GM19463 (cell line): ENCODE results near the gene SLC5A11.
"Not testable (repeated sequence)": the region's sequence is repeated elsewhere in the genome, so short reads cannot be mapped to it uniquely, and the experiment has no call there.

ENCODE experiments used
- ATAC-seq: cut with Tn5 transposase; IDR thresholded peaks from one replicate; pipeline ENCODE4 v1.9.1; 2021; ENCODE audit warnings: mild to moderate bottlenecking, moderate library complexity; ENCODE audit not compliant: unreplicated experiment

Gene SLC5A11

DNA sequence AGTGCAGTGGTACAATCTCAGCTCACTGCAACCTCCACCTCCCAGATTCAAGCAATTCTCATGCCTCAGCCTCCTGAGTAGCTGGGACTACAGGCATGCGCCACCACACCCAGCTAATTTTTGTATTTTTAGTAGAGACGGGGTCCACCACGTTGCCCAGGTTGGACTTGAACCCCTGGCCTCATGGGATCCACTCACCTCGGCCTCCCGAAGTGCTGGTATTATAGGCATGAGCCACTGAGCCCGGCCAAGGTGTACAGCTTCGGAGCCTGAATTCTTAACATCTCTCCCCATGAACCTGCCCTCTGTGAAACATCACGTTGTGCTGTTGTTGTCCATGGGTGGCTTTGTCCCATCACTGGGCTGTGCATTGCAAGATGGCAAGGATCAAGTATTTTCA is 11.1 kb downstream of the SLC5A11 start:
- ATAC-seq, result not testable (repeated sequence)

DNA sequence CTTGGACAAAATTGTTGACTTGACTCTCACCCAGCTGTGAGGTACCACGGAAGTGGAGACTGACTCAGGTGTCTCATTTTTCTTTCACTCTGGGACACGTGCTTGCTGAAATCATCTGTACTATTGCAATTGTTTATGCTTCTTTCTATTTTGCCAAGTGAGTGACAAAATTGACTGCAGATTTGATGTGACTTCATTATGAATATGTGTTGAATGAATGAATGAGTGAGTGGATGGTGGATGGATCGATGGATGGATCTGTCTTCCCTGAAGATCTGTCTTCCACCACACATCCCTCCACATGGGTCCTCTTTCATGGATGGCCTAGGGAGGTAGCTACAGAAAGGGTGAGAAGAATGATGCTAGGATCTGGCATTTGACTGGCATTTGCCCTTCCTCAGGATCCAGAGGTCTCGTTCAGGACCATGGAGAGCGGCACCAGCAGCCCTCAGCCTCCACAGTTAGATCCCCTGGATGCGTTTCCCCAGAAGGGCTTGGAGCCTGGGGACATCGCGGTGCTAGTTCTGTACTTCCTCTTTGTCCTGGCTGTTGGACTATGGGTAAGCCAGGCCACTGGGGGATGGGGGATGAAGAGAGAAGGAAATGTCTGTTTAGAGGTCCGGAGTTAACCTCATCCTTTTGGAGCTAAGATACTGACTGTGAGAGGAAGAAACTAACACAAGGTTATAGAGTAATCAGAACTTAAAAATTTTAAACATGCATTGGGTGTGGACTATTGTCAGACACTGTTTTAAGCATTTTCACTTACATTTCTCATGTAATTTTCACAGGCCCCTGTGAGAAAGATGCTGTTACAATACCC is 12.7 kb downstream of the SLC5A11 start:
- no peak for ATAC-seq

DNA sequence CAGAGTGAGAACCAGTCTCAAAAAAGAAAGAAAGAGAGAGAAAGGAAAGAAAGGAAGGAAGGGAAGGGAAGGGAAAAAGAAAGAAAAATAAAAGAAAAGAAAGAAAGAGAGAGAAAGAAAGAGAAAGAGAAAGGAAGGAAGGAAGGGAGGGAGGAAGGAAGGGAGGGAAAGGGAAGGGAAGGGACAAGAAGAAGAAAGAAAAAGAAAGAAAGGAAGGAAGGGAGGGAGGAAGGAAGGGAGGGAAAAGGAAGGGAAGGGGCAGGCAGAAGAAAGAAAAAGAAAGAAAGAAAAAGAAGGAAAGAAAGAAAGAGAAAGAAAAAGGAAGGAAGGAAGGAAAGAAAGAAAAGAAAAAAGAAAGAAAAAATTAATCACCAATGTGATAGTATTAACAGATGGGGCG is 15.7 kb downstream of the SLC5A11 start:
- ATAC-seq, result no peak

- ATAC-seq, result no peak
These were observed 18.0 kb downstream of the SLC5A11 start for GRCh38 chr16:24863582-24864437.

DNA sequence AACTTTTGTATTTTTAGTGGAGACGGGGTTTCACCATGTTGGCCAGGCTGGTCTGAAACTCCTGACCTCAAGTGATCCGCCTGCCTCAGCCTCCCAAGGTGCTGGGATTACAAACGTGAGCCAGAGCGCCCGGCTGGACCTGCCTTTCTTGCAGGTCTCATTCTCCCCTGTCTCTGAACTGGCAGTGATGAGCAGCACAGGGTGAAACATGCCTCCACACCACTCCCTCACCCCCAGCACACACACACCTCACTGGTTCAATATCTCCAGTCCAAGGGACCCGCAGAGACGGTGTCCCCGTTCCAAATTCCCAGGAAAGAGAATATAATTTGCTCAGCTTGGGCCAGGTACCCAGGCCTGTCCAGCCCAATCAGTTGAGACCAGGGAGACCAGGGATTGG is 23.3 kb downstream of the SLC5A11 start:
- no peak for ATAC-seq

- no peak for ATAC-seq
These were observed 26.1 kb downstream of the SLC5A11 start for GRCh38 chr16:24871891-24872290.

DNA sequence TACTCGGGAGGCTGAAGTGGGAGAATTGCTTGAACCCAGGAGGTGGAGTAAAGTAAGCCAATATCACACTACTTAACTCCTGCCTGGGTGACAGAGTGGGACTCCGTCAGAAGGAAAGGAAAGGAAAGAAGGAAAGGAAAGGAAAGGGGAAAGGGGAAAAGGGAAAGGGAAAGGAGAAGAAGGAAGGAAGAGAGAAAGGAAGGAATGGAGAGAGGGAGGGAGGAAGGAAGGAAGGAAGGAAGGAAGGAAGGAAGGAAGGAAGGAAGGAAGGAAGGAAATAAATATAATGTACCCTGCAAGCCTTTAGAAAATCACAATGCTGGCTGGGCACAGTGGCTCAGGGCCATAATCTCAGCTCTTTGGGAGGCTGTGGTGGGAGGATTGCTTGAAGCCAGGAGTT is 27.3 kb downstream of the SLC5A11 start:
- no peak for ATAC-seq

DNA sequence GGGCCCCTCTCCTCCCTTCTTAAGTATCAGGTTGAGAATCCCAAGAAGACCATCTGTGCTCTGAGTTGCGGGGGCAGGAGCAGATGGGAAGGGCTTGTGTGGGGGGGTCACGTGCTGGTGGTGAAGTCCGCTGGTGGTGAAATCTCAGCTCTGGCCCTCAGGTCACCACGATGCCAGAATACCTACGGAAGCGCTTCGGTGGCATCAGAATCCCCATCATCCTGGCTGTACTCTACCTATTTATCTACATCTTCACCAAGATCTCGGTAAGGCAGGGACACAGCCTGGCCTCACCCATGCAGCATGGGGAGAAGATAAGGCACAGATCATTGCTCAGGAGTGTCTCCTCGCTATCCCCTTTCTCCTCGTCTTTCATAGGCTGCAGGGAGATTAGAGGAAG is 29.7 kb downstream of the SLC5A11 start:
- ATAC-seq, result no peak

DNA sequence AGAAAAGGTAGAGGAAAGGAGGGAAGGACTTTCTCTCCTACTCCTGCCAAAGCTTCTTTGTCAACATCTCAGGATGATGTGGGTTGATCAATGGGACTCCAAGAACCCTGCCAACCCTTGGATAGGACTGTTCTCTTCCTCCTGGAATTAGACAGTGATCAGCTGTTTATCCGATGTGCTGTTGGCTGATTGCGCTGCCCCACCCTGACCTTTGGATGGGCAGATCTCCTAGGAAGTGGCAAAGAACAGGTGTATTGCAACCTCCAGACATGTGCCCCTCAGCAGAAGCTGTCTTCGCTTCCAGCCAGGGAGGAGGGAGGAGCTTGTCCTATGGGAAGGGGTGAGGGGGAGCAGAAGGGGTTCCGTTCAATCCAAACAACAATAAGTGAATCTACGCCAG is 30.5 kb downstream of the SLC5A11 start:
- no peak for ATAC-seq

GRCh38 chr16:24879684-24880083 is 33.9 kb downstream of the SLC5A11 start:
- ATAC-seq, result no peak

- ATAC-seq, result no peak
These were observed 38.0 kb downstream of the SLC5A11 start for GRCh38 chr16:24883714-24884151.

GRCh38 chr16:24887472-24887871 is 41.7 kb downstream of the SLC5A11 start:
- no peak for ATAC-seq

GRCh38 chr16:24890746-24891145 is 45.0 kb downstream of the SLC5A11 start:
- ATAC-seq, result no peak

DNA sequence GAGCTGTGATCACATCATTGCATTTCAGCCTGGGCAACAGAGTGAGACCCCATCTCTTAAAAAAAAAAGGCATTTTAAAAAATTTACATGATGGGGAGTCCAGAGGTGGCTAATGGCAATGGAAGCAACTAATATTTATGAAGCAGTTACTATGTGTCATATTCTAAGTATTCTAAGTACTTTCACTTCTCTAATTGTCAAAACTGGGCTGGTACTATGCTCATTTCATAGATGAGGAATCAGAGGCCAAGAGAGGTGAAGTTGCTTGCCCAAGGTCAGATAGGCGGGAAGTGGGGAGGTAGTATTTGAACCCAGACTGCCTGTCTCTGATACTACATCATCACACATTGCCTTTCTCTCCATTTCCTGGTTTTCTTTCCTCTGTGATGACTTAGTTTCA is 50.7 kb downstream of the SLC5A11 start:
- ATAC-seq, result peak; percentile 57

DNA sequence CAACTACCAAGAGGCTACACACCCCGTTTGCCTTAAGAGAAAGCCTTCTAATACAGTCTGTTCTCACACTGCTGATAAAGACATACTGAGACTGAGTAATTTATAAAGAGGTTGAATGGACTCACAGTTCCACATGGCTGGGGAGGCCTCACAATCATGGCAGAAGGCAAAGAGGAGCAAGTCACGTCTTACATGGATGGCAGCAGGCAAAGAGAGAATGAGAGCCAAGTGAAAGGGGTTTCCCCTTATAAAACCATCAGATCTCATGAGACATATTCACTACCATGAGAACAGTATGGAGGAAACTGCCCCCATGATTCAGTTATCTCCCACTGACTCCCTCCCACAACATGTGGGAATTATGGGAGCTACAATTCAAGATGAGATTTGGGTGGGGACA is 51.8 kb downstream of the SLC5A11 start:
- ATAC-seq, result not testable (repeated sequence)

DNA sequence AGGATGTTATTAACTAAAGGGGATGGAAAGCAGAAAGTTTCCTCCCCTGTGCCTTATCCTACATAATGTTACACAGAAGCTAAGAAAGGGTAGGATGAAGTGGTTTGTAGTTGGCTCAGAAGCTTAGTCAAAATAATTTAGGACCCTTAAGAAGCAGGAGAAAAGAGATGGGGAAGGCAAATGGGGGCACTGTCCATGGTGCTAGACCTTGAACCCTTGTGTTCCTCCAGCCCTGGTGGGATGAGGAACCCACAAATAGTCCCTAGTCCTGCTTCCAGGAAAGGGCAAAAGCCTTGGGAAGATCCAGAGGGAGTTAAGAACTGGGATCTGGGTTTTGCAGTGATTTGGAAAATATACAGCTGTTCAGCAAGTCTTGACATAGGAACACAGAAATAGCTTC is 54.5 kb downstream of the SLC5A11 start:
- ATAC-seq, result no peak

DNA sequence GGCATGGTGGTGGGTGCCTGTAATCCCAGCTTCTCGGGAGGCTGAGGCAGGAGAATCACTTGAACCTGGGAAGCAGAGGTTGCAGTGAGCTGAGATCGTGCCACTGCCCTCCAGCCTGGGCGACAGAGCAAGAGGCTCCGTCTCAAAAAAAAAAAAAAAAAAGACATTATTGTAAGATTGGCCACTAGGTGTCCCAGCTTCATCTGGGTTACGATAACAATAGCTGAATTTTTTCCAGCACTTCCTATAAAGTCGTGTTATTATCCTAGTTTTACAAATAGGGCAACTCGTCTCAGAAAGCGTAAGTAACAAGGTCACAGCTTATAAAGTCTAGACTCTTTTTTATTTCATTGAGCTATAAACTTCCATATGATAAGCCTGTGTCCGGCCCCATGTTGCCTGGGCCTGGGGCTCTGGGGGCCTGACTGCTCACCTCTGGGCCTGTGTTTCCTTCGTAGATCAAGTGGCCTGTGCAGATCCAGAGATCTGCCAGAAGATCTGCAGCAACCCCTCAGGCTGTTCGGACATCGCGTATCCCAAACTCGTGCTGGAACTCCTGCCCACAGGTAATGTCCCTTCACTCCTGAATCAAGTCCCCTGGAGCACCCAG is 60.5 kb downstream of the SLC5A11 start:
- no peak for ATAC-seq

DNA sequence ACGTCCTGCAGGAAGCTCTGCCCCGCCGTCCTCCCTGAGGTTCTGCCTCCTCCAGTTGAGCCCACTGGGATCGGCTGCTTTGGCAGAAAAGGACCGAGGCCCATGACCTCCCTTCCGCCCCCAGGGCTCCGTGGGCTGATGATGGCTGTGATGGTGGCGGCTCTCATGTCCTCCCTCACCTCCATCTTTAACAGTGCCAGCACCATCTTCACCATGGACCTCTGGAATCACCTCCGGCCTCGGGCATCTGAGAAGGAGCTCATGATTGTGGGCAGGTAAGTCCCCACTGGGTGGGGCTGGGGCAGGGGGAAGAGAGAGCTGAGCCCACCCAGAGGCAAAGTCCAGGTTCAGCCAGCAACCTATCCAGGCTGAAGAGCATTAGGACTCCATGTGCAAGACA is 61.1 kb downstream of the SLC5A11 start:
- ATAC-seq, result no peak

GRCh38 chr16:24908716-24909115 is 63.0 kb downstream of the SLC5A11 start:
- no peak for ATAC-seq

DNA sequence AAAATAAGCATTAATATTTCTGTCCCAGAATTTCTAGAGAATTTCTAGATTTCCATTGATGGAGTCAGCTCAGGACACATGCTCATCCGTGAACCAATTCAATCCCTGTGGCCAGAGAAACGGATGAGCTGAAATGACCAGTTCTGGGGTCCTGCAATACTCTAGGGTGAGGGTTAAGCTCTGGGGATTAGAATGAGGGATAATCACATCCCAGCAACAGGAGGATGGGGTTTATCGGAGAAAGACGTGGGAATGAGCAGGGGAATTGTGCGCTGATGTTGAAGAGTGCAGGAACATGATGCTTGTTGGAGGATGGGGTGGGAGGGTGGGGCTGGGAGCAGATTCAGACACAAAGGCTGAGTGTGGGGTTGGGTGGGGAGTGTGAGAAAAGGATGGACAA is 64.1 kb downstream of the SLC5A11 start:
- ATAC-seq, result no peak

DNA sequence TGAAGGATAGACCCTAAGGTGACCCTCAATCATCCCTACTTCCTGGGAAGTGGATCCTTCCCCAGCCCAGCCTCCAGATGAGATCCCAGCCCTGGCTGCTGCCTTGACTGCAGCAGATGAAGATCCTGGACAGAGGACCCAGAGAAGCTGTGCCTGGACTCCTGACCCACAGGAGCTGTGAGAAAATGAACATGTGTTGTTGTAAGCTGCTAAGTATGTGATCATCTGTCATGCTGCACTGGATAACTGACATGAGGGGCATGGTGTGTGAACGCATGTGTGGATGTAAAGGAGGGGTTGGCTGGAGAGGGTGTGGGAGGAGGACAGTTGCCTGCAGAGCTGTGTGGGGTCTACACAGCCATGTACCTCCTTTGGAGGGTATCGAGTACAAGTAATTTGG is 69.3 kb downstream of the SLC5A11 start:
- no peak for ATAC-seq

GRCh38 chr16:24915576-24915975 is 69.8 kb downstream of the SLC5A11 start:
- no peak for ATAC-seq
